ENCODE data around the gene ZNRF3.
"Not testable (repeated sequence)": the region's sequence is repeated elsewhere in the genome, so short reads cannot be mapped to it uniquely, and the experiment has no call there.

ZNRF3 gene

GRCh38 chr22:29073618-29074275, 190.4 kb downstream of the ZNRF3 start:
- peak; percentile 26 to 36 for DNase-seq

- no peak for DNase-seq
Observed at GRCh38 chr22:29074276-29074772, 191.0 kb downstream of the ZNRF3 start.

GRCh38 chr22:29078036-29078868, 194.9 kb downstream of the ZNRF3 start:
- no peak for DNase-seq

GRCh38 chr22:29078869-29079207, 195.5 kb downstream of the ZNRF3 start:
- DNase-seq: no peak

- no peak for DNase-seq
Observed at GRCh38 chr22:29079218-29079901, 196.0 kb downstream of the ZNRF3 start.

GRCh38 chr22:29080106-29080975, 197.0 kb downstream of the ZNRF3 start:
- DNase-seq: no peak

- DNase-seq: no peak
Observed at GRCh38 chr22:29081517-29082236, 198.3 kb downstream of the ZNRF3 start.

GRCh38 chr22:29082826-29083545, 199.6 kb downstream of the ZNRF3 start:
- no peak for DNase-seq

- not testable (repeated sequence) for DNase-seq
Observed at GRCh38 chr22:29083576-29083932, 200.2 kb downstream of the ZNRF3 start.

- no peak for DNase-seq
Observed at GRCh38 chr22:29083933-29084591, 200.7 kb downstream of the ZNRF3 start.

- no peak for DNase-seq
Observed at GRCh38 chr22:29087012-29087411, 203.6 kb downstream of the ZNRF3 start.

GRCh38 chr22:29088809-29089208, 205.4 kb downstream of the ZNRF3 start:
- DNase-seq: no peak

GRCh38 chr22:29089507-29089906, 206.1 kb downstream of the ZNRF3 start:
- no peak for DNase-seq

GRCh38 chr22:29090039-29090438, 206.7 kb downstream of the ZNRF3 start:
- DNase-seq: no peak

- DNase-seq: no peak
Observed at GRCh38 chr22:29092243-29092642, 208.9 kb downstream of the ZNRF3 start.

GRCh38 chr22:29093030-29093429, 209.7 kb downstream of the ZNRF3 start:
- DNase-seq: no peak

- DNase-seq: no peak
Observed at GRCh38 chr22:29093501-29094300, 210.3 kb downstream of the ZNRF3 start.

- no peak for DNase-seq
Observed at GRCh38 chr22:29095459-29095858, 212.1 kb downstream of the ZNRF3 start.

GRCh38 chr22:29096736-29097669, 213.6 kb downstream of the ZNRF3 start:
- no peak for DNase-seq
